Limb (tissue), 2 donors: Measurements from ENCODE around the gene PAPPA2.
"Not testable (repeated sequence)": the region's sequence is repeated elsewhere in the genome, so short reads cannot be mapped to it uniquely, and the experiment has no call there.

Experiments used
- DNase-seq, 2 donors: peaks; one replicate each; pipeline ENCODE4 v3.0.0-alpha.2; 2016; ENCODE audit errors: extremely low spot score in 2 of 2

Gene PAPPA2

DNA sequence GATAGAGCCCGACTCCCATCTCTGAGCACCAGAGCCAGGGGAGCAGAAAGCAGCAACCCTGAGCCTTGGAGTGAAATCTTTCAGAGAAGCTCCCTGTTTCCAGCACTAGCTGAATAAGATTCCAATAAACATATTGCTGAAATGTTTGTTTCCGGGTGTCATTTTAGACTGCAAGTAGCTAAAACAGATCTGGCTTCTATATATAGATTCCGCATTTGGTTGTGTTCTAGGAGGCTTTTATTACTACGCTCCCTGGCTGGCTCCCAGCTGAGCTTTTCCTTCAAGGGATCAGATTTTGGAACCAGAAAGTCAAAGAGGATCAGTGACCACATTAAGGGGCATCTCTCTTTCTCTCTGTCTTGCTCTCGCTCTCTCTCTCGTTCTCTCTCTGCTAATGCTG, 88.2 kb downstream of the PAPPA2 start:
- peak in 1 of 2 donors; percentile 46 for DNase-seq

DNA sequence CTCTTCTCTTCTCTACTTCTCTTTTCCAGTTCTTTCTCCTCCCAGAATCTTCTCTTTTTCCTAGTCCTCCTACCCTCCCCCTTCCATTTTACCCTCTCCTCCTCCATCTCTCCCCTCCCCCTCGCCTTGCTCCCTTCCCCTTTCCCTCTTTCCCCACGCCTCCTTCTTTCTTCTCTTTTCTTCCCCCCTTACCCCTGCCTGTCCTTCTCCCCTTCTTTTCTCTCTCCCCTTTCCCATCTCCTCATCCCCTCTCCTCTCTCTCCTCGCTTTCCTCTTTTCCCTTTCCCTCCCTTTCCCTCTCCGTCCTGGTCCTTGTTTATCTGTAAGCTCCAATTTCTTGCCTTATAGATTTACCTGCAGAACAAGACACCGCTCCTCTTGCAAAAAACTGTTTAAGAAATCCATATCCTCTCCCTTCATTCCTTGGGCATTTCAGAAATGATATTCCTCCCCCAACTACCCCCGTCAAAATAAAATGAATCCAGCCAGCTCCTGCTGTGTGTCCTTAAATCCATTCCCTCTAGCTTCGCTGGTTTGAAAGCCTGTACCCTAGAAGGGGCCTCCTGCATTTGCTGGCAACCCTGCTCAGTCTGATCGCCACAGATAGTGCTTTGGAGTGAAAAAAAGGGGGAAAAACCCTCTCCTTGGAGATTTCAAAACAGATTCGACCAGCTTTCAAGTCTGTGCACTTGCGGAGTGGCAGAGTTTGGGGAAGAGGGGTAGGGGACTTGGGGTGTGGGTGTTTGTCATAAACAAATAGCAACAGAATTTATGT, 89.4 kb downstream of the PAPPA2 start:
- DNase-seq = peak; percentile 49 to 54

DNA sequence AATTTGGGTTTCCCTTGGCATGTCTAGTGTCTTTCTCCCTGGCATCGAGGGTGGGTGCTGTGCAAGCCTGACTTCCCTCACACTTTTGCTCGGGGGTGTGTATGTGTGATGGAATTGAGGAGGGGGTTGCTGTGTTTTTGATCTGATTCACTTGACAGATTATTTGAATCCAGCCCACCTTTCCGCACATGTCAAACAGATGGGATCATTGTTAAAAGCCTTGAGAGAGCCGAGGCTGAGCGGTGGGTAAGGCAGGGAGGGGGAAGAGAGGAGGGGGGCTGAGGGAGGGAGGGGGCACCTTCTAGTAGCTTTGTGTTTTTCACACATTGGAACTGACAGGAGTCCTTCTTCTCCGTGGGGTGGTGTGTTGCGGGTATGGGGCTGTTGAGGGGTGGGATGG, 90.0 kb downstream of the PAPPA2 start:
- DNase-seq = peak; percentile 25 to 45

DNA sequence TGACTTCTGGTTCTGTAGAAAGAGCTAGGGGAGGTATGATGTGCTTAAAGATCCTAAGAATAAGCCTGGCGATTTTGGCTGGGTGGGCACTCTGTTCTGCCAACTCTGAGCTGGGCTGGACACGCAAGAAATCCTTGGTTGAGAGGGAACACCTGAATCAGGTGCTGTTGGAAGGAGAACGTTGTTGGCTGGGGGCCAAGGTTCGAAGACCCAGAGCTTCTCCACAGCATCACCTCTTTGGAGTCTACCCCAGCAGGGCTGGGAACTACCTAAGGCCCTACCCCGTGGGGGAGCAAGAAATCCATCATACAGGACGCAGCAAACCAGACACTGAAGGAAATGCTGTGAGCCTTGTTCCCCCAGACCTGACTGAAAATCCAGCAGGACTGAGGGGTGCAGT, 93.3 kb downstream of the PAPPA2 start:
- DNase-seq = no peak

DNA sequence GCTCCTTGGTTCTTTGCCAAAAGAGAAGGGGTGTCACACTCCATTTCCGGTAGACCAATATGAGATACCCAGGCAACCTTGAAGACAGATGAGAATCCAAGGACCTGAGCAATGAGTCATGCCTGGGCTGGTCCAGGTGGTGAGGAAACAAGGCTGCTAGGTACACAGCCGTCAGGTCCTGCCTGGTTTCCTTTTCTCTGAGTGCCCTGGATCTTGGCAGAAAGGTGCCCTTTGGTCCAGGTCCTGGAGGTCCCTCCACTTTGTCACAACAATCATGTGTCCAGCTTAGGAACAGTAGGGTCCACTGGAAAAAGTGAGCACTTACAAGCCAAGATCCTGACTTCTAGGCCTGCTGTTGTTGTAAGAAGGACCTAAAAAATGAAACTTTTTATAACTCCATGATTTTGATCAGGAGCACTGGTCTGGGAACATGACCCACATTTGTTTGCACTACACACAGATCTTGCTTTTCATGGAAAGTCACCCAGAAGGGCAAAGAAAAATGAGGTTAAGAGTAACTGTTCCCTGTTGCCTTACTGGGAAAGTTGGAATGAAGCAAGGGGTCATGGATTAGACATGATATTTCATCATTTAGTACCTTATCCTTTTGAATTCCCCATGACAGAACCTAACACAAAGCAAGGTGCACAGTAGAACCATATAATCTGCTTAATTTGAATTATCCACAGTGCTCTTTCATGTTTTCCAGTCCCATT, 94.7 kb downstream of the PAPPA2 start:
- DNase-seq = no peak

DNA sequence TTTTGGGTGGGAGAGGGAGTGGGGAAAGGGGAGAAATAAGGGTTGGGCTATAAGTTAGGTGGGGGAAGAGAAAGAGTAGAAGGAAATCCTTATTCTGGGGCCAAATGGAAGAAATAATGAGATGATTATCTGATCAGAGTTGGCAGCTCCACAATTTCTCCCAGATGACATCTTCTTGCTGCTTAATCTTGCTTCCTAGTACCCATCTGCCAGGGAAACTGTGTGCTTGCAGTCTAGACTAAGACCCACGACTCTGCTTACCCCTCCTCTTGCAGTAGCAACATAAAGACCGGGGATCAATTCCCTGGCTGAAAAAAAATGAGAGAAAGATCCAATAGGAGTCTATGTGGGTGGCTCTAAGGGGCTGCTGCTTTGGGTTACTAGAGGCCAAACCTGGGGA, 95.6 kb downstream of the PAPPA2 start:
- no peak for DNase-seq

DNA sequence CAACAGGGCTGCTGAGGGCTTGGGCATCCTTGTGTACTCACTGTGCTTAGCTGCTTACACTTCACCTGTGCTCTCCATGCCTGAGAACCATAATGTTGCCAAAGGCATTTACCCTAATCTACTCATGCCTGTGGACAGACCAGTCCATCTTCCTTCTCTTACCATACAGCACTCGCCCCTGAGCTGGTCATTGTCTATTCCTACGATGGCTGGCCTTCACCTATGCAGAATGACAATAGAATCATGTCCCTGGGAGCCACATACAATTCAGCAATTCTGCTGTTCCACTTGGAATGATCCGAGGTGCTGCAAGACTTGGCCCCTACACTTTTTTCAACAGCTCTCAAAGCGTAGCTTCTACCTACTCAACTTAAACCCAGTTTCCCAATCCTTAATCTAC, 96.5 kb downstream of the PAPPA2 start:
- no peak for DNase-seq

DNA sequence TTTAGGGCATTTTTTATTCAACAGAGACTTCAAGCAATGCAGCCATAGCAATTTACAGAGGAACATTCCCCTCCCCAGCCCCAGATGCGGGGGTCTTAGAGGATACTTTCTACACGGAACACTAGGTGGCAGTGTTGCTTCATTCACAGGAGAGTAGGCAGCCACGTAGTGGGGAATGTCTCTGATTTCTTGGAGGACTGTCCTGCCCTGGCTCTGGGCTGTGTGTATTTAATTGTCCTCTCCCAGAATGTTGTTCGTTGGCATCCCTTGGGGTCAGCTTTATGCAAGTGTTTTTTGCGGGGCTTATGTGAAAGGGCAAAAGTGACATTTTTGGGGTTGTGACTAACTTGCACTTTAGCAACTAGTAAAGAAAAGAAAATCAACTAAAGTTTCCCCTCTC, 96.9 kb downstream of the PAPPA2 start:
- peak; percentile 71 to 77 for DNase-seq

DNA sequence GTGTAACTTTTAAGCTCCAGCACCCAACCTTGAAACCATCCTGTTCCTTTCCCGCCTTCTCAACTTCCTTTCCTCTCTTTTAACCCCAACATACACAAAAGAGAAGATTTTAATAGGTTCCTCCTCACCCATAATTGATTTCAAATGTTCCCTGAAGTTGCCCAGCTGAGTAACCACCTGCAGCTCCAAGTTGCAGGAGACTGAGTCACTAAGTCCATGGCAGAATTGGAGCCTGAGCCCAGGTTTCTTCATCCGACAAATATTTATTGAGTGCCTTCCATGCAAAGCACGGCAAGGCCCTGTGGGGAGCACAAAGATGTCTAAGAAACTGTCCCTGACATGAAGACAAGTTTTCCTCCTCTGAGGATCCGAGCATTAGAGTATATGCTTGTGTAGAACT, 97.7 kb downstream of the PAPPA2 start:
- DNase-seq = no peak

DNA sequence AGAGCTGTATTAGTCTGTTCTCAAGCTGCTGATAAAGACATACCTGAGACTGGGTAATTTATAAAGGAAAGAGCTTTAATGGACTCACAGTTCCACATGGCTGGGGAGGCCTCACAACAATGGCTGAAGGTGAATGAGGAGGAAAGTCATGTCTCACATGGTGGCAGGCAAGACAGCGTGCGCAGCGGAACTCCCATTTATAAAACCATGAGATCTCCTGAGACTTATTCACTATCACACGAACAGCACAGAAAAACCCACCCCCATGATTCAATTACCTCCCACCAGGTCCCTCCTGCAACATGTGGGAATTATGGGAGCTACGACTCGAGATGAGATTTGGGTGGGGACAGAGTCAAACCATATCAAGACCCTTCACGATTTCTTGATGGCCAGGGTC, 98.8 kb downstream of the PAPPA2 start:
- DNase-seq = not testable (repeated sequence)

DNA sequence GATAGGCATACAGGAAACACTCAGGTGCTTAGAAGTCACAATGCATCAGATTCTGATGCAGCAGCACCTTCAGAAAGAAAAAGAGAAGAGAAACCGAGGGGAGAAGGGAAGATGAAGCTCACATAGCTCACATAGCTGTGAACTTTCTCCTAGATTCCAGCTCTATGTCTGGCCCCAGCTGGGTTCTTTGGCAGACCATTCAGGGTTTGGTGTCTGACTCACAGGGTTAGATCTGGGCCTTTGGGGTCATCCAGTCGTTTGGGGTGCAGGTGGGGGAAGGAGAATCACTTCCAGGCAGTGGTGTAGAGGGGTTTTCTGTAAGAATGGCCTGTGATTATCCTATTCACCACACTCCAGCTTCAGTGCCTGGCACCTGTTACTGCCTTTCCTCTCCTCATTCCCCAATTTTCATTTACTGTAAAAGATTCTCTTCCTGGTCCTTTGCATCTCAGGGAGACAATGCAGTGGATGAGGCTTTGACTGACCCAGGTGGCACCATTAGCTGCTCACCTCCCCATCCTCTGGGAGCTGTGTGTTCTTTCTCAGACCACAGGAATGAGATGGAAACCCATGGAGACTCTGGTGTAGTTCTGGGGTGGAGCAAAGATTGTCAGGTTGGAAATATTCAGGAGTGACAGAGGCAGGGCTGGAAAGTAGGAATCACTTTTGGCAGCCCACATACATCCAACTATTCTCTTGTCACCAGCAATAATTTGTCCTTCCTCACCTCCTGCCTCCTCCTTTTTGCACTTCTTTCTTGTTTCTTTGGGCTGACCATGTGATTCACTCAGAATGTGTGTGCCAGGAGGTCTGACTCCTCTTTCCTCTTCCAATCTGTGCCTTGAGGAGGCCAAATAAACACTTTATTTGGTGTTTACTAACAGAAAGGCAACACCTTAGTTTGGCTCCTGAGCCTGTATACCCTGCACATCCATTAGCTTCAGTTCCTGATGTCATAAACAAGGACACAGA, 103.3 kb downstream of the PAPPA2 start:
- no peak for DNase-seq

DNA sequence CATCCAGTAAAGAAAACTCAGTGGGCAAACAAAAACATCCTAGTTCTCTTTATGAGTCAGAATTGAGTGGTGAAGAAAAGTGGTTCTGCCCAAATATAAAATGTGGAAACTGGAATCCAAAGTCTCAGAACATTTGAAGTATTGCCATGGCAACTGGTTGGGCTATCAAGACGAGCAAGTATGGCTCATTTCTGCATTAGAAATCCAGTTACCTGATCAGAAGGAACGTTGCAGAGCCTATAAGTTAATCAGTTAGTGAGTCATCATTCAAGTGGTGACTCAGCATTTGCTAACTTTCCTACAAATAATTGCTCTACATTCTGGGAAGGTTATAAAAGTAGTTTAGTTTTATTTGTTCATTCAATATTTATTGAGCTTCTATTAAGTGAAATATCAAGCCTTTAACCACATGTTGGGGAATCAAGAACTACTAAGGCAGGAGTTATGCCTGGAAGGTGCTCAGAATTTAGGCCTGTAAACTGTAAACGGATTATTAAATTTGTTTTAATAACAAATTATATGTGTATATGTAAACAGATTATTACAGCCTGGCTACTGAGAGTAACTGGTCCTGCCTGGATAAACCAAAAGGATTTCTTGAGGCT, 104.3 kb downstream of the PAPPA2 start:
- no peak for DNase-seq

DNA sequence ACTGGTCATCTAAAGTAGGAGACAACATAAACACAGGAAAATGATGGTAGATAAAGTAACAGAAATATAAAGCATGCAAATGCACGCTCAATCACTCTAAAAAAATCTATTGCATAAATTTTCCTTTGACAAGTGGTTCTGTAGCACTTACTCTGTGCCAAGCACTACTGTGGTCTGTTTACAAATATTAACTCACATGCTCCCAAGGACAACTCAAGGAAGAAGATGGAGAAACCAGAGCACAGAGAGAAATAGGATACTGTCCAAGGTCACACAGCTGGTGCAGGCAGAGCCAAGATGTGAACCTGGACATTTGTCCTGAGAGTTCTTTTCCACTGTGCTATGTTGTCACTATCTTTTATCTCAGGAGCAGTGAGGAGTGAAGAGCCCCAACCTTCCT, 105.2 kb downstream of the PAPPA2 start:
- DNase-seq = no peak

DNA sequence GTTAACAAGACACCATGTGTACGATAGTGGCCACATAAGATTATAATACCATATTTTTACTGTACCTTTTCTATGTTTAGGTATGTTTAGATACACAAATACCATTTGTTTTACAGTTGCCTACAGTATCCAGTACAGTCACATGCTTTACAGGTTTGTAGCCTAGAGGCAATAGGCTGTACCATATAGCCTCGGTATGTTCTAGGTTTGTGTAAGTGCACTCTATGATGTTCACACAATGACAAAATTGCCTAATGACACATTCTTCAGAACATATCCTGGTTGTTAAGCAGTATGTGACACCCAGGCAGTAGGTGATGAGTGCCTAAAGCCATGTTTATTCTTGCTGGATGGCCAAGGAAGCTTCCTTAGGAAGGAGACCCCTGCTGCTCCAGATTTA, 111.8 kb downstream of the PAPPA2 start:
- no peak for DNase-seq

DNA sequence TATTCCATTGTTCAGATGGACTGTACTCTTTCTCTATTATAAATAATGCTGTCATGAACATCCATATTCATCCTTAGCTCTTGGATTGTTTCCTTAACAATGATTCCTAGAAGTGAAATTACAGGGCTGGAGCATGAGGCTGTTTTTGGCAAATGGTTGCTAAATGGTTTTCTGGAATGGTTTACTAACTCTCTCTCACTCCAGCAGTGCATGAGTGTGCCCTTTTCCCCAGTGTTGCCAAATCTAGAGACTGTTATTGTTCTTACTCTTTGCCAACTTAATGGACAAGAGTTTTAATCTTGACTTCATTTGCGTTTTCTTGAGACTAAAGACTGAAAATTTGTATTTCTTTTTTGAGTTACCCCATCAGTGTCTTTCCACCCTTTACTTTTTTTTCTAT, 113.0 kb downstream of the PAPPA2 start:
- no peak for DNase-seq

DNA sequence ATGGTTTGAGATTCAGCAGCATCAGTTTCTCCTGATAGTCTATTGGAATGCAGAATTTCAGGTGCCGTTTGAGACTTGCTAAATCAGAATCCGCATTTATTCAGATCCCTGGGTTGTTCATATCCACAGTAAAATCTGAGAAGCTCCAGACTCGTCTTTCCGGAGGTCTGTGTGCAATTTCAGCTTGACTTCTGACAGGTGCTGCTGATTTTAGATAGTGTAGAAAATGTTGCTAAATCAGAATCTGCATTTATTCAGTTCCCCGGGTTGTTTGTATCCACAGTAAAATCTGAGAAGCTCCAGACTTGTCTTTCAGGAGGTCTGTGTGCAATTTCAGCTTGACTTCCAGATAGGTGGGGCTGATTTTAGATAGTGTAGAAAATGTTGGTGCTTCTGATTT, 113.7 kb downstream of the PAPPA2 start:
- no peak for DNase-seq

DNA sequence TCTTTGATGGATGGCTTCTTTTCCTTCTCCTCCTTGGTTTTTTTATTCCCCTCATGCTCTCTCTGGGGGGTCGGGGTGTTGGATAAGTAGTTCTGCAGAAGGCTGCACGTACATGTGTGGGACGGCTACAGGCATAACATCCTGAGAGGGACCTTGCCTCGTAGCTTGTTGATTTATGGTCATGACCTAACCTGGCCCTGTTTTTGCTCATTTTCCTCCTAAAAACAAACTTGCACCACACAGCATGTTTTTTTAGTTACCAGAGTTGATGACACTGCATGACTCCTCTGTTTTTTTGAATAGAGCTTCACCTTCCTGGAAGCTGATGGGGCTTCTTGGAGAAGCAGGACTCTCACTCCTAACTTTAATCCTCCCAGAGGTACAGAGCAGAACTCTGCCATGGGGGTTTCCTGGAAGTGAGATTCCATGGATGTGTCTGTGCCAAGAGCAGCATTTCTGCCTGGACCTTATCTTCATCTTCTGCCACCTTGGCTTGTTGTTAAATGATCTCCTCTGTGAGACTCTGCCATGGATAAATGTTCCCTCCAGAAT, 114.7 kb downstream of the PAPPA2 start:
- no peak for DNase-seq

DNA sequence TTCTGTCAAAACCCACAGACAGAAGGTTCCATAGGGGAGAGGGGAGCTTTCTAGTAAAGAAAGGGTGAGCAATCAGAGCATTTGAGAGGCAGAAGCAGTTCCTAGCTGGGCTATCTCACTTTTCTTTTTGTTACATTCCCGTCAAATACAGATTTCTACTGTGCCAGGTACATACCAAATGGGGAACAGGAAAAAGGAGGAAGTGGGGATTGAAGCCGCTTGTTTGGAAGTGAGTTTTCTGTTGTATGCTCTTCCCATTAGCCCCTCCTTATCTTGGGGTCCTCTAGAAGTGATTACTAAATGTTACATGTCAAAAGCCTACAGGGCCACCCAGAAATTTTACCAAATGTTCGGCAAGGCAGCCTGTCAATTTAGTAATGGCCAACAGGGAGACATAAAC, 116.1 kb downstream of the PAPPA2 start:
- no peak for DNase-seq

DNA sequence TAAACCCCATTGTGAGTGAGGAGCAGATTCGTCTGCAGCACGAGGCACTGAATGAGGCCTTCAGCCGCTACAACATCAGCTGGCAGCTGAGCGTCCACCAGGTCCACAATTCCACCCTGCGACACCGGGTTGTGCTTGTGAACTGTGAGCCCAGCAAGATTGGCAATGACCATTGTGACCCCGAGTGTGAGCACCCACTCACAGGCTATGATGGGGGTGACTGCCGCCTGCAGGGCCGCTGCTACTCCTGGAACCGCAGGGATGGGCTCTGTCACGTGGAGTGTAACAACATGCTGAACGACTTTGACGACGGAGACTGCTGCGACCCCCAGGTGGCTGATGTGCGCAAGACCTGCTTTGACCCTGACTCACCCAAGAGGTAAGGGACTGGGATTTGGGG, 132.2 kb downstream of the PAPPA2 start:
- DNase-seq = no peak

DNA sequence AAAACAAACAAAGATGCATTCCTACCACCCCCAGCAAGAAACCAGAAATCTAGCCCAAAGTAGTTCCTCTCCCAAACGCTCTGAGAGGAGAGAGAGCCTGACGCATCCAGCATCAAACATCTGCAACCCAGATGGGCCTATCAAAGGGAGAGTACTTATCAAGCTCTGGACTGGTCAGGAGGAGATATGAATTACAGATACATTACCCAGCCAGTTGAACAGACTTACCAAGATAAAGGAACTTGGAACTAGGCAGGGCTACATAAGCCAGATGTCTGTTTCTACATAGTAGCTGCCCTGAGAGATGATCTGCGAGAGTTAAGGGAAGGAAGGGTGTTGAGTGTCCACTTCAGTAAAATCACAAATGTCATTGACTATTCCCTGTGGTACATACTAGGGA, 138.4 kb downstream of the PAPPA2 start:
- no peak for DNase-seq

DNA sequence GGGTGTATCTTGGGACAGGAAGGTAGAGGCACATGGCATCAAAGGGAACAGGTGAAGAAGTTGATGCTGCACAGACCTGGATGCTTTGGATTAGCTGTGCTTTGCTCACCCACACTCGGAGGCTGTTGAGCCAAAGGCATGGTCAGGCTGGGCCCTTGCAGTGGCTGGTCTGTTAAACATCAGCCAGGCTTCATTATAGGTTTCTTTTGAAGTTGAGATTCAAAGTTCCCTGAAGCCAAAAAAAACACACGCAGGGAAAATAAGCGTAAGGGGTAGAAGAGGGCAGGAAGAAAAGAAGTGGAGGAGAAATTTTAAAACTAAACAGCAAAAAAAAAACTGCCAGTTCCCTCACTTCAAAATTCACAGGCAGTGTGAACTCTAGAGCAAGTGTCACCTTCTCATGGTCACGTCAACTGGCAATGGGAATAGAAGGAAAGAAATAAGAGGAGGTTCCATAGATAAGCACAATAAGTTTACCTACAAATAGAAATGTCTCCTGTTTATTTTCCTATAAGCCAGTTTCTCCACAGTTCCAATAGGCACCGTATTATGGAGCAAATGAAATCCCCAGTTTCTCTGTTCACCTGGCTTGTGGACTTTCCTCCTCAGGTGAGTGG, 139.5 kb downstream of the PAPPA2 start:
- no peak for DNase-seq
